ENCODE measurements around the gene CAMK2B.

Gene CAMK2B

GRCh38 chr7:44265728-44266127 is 59.7 kb downstream of the CAMK2B start:
- Histone ChIP-seq H3K79me2 (ENCODE audit: insufficient read depth, low read length) (no peaks in the 10 kb centered on the region), H3K4me3 (ENCODE audit: low read depth, low read length, poor library complexity, severe bottlenecking) (no peak overlapping the region), H3K9ac (ENCODE audit: low read length) (no peak overlapping the region), H3F3A (ENCODE audit: insufficient read depth, low read length) (no peaks in the 10 kb centered on the region), H4K20me1 (ENCODE audit: insufficient read depth, low read length) (no peaks in the 10 kb centered on the region), H3K27ac (ENCODE audit: low read depth, low read length, poor library complexity, severe bottlenecking) (no peak overlapping the region), H3K4me2 (ENCODE audit: low read length) (no peak overlapping the region), H3K9me2 (ENCODE audit: low read depth, low read length) (no peaks in the 10 kb centered on the region), H3K36me3 (ENCODE audit: insufficient read depth, low read length) (no peaks in the 10 kb centered on the region), H2AFZ (ENCODE audit: low read length) (no peak overlapping the region), H3K27me3 (ENCODE audit: insufficient read depth, low read length) (peaks cover 22% of the 10 kb centered on the region), H3K4me1 (ENCODE audit: insufficient read depth, low read length, severe bottlenecking) (no peaks in the 10 kb centered on the region), H3K9me3 (ENCODE audit: low read length) (no peaks in the 10 kb centered on the region)
- TF ChIP-seq EZH2 (IDR thresholded peaks at IDR 0.05; ENCODE audit: borderline replicate concordance, low read length) = no peak
- TF ChIP-seq, protein P1, sequence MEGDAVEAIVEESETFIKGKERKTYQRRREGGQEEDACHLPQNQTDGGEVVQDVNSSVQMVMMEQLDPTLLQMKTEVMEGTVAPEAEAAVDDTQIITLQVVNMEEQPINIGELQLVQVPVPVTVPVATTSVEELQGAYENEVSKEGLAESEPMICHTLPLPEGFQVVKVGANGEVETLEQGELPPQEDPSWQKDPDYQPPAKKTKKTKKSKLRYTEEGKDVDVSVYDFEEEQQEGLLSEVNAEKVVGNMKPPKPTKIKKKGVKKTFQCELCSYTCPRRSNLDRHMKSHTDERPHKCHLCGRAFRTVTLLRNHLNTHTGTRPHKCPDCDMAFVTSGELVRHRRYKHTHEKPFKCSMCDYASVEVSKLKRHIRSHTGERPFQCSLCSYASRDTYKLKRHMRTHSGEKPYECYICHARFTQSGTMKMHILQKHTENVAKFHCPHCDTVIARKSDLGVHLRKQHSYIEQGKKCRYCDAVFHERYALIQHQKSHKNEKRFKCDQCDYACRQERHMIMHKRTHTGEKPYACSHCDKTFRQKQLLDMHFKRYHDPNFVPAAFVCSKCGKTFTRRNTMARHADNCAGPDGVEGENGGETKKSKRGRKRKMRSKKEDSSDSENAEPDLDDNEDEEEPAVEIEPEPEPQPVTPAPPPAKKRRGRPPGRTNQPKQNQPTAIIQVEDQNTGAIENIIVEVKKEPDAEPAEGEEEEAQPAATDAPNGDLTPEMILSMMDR (IDR thresholded peaks at IDR 0.05; ENCODE audit: low read length) = no peak

DNA sequence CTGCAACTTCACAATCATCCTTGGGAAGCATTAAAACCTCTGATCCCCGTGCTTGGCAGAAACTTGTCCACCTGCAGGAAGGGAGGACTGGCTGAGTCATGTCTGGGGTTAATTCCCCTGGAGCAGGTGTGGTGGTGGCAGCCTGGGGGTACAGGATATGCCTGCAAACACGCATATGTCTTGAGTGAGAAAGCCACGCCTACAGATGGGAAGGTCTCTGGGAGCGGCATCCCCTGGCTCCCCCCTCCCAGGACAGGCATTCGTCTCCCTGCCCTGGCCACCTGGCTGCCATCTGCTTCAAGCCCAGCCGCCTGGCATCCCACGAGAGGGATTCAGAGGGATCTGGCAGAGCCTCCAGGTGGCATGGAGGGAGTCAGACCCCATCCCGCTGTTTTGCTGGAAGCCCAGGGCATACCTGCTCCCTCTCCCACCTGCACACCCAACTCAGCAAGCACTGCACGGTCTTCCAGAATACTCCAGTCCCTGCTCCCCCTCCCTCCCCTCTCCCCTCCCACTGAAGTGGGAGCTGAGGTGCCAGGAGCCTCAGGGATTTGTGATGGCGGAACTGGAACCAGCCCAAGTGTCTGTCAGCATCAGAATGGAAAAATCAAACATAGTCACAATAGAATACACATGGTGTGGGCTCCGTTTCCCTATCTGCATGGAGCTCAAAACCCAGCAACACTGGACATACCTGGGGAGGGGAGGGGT is 61.0 kb downstream of the CAMK2B start:
- H3K4me2 ChIP-seq (ENCODE audit: low read length) = no peak overlapping the region
- H3K27me3 ChIP-seq (ENCODE audit: insufficient read depth, low read length) = peaks cover 21% of the 10 kb centered on the region
- no peaks in the 10 kb centered on the region for H3K9me2 ChIP-seq (ENCODE audit: low read depth, low read length)
- H4K20me1 ChIP-seq (ENCODE audit: insufficient read depth, low read length) = no peaks in the 10 kb centered on the region
- no peaks in the 10 kb centered on the region for H3K4me1 ChIP-seq (ENCODE audit: insufficient read depth, low read length, severe bottlenecking)
- no peak overlapping the region for H2AFZ ChIP-seq (ENCODE audit: low read length)
- H3K9me3 ChIP-seq (ENCODE audit: low read length) = no peaks in the 10 kb centered on the region
- H3F3A ChIP-seq (ENCODE audit: insufficient read depth, low read length) = no peaks in the 10 kb centered on the region
- no peaks in the 10 kb centered on the region for H3K36me3 ChIP-seq (ENCODE audit: insufficient read depth, low read length)
- H3K27ac ChIP-seq (ENCODE audit: low read depth, low read length, poor library complexity, severe bottlenecking) = no peak overlapping the region
- H3K4me3 ChIP-seq (ENCODE audit: low read depth, low read length, poor library complexity, severe bottlenecking) = no peak overlapping the region
- TF ChIP-seq, protein P1 (IDR thresholded peaks at IDR 0.05; ENCODE audit: low read length) = no peak
- TF ChIP-seq EZH2 (IDR thresholded peaks at IDR 0.05; ENCODE audit: borderline replicate concordance, low read length) = no peak
- H3K79me2 ChIP-seq (ENCODE audit: insufficient read depth, low read length) = no peaks in the 10 kb centered on the region
- no peak overlapping the region for H3K9ac ChIP-seq (ENCODE audit: low read length)

DNA sequence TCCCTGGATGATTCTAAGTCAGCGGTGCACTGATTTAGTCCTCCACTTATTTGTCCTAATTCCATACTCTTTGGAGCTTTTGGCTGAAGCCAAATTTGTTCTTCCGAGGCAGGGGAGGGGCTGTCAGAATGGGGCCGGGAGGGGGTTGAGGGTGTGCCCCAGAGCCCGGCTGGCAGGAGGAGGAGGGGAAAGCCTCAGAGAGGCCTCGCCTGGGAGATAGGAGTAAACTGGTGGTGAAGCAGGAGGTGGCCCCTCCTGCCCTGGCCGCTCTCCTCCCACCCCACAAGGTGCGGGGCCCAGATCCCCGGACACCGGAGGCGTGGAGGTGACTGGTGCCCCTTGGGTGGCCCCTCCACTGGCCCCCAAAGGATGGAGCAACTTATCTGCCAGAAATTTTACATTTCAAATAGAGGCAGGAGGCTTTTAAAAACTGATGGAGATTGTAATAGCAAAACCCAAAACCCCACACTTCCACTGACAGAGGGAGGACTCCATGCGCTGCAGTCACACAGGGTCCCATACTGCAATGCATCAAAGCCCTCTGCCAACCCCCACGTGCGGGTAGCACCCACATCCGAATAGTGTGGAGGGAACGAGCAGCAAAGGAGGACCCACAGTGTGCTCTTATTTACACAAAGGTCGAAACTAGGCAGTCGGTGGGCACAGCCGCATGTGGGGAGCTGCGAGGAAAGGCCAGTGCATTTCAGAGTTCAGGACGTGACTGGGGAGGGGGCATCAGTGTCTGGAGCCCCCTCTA is 61.9 kb downstream of the CAMK2B start:
- Histone ChIP-seq H3K9ac (ENCODE audit: low read length) (no peak overlapping the region), H3K4me2 (ENCODE audit: low read length) (no peak overlapping the region), H3K36me3 (ENCODE audit: insufficient read depth, low read length) (no peaks in the 10 kb centered on the region), H4K20me1 (ENCODE audit: insufficient read depth, low read length) (no peaks in the 10 kb centered on the region), H3K9me3 (ENCODE audit: low read length) (no peaks in the 10 kb centered on the region), H3K79me2 (ENCODE audit: insufficient read depth, low read length) (no peaks in the 10 kb centered on the region), H3K9me2 (ENCODE audit: low read depth, low read length) (no peaks in the 10 kb centered on the region), H2AFZ (ENCODE audit: low read length) (no peak overlapping the region), H3F3A (ENCODE audit: insufficient read depth, low read length) (no peaks in the 10 kb centered on the region), H3K4me1 (ENCODE audit: insufficient read depth, low read length, severe bottlenecking) (no peaks in the 10 kb centered on the region), H3K27me3 (ENCODE audit: insufficient read depth, low read length) (peaks cover 22% of the 10 kb centered on the region), H3K4me3 (ENCODE audit: low read depth, low read length, poor library complexity, severe bottlenecking) (no peak overlapping the region), H3K27ac (ENCODE audit: low read depth, low read length, poor library complexity, severe bottlenecking) (no peak overlapping the region)
- TF ChIP-seq, protein P1 (IDR thresholded peaks at IDR 0.05; ENCODE audit: low read length) = no peak
- TF ChIP-seq EZH2 (IDR thresholded peaks at IDR 0.05; ENCODE audit: borderline replicate concordance, low read length) = no peak
